ENCODE results near the gene RPL36AL. TPM values are rescaled to one million over a fixed set of nuclear protein-coding genes. Genes with fewer than 3 reads are reported as not detected.

The RPL36AL gene
- total and polyA plus RNA-seq, 2 of the 4 experiments (the other 2 are of a cell fraction): 129 to 313 TPM

- Histone ChIP-seq H3K36me3 (ENCODE audit: control insufficient read depth, insufficient read depth, low read length) (peaks cover 4% of the 10 kb centered on the region), H3K79me1 (ENCODE audit: low read depth in 1 of 2, low read length in 2 of 2) (peaks cover 22 to 26% of the 10 kb centered on the region in 2 experiments), H2BK20ac (ENCODE audit: low read depth, low read length) (no peak overlapping the region), H2BK15ac (ENCODE audit: low read depth, low read length) (no peak overlapping the region), H3K14ac (replicated peaks; ENCODE audit: low read depth, low read length) (no peak overlapping the region), H3K23ac (ENCODE audit: low read depth, low read length) (no peak overlapping the region), H2BK5ac (ENCODE audit: low read depth, low read length, poor library complexity, severe bottlenecking) (no peak overlapping the region), H3K27ac (ENCODE audit: insufficient read depth, low read length) (no peak overlapping the region), H3K18ac (ENCODE audit: low read depth, low read length) (no peak overlapping the region), H4K8ac (ENCODE audit: low read depth in 2 of 2, low read length in 2 of 2) (no peak overlapping the region), H2AK5ac (ENCODE audit: low read depth, low read length) (no peak overlapping the region), H3K9me1 (ENCODE audit: insufficient read depth, low read length) (peaks cover under 1% of the 10 kb centered on the region; the same call in 1 of the 2 replicates), H4K20me1 (ENCODE audit: insufficient read depth, low read length) (no peaks in the 10 kb centered on the region), H2AK9ac (replicated peaks; ENCODE audit: low read depth, low read length, poor library complexity) (no peak overlapping the region), H3K27me3 (ENCODE audit: control insufficient read depth, insufficient read depth, low read length) (no peaks in the 10 kb centered on the region), H3K4me3 (ENCODE audit: insufficient read depth, low read depth, low read length) (no peak overlapping the region), H3K4me1 (ENCODE audit: control insufficient read depth, insufficient read depth, low read length) (no peaks in the 10 kb centered on the region), H3K9ac (ENCODE audit: low read depth, low read length) (no peak overlapping the region), H3K4ac (ENCODE audit: low read depth, low read length) (no peak overlapping the region), H4K5ac (ENCODE audit: low read depth, low read length) (no peak overlapping the region), H2AFZ (replicated peaks; ENCODE audit: low read length, poor library complexity) (no peak overlapping the region), H3K4me2 (ENCODE audit: low read depth, low read length) (no peak overlapping the region), H3K56ac (ENCODE audit: extremely low read depth, insufficient read depth, low read length) (no peak overlapping the region), H4K91ac (ENCODE audit: insufficient read depth, low read depth, low read length) (no peak overlapping the region), H3K9me3 (ENCODE audit: control insufficient read depth, insufficient read depth, low read length) (no peaks in the 10 kb centered on the region), H2BK120ac (ENCODE audit: low read depth, low read length) (no peak overlapping the region)
- dilution Hi-C loops (cut with HindIII; ENCODE audit: low sequenced_read_pairs, unreplicated experiment): no loop called here
- intact Hi-C loops (cut with micrococcal nuclease): no loop called here
- WGBS, 2 experiments (ENCODE audit: extremely low coverage in 2 of 2, insufficient read length in 1 of 2): no CpG with 5 or more reads among the region's 6 CpGs
- ATAC-seq (ENCODE audit: low read depth): no peak
- ChIA-PET POLR2A (ENCODE audit: unreplicated experiment) (no interaction called here), CTCF (interaction anchor here (1.0 kb wide), 1 partner anchor 20 kb away, joined by 3 read pairs; no protein-coding TSS in a partner anchor)
- no peak for TF ChIP-seq SMC3 (IDR thresholded peaks at IDR 0.05; ENCODE audit: low read depth, low read length)
- no peak for TF ChIP-seq CEBPB (IDR thresholded peaks at IDR 0.05; ENCODE audit: low read depth, low read length)
- TF ChIP-seq CHD1 (IDR thresholded peaks at IDR 0.05; ENCODE audit: low read depth, low read length): no peak
- no peak for TF ChIP-seq RCOR1 (IDR thresholded peaks at IDR 0.05; ENCODE audit: insufficient replicate concordance, low read length)
- TF ChIP-seq BHLHE40 (IDR thresholded peaks at IDR 0.05; ENCODE audit: low read depth, low read length): no peak
- no peak for TF ChIP-seq USF2 (IDR thresholded peaks at IDR 0.05; ENCODE audit: low read depth, low read length)
- TF ChIP-seq NFE2L2 (IDR thresholded peaks at IDR 0.05; ENCODE audit: low read depth, low read length): no peak
- no peak for TF ChIP-seq POLR2A (IDR thresholded peaks at IDR 0.05; ENCODE audit: low read depth, low read length)
- TF ChIP-seq ELK1 (IDR thresholded peaks at IDR 0.05; ENCODE audit: borderline replicate concordance, low read depth, low read length): no peak
- TF ChIP-seq CTCF (conservative IDR thresholded peaks at IDR 0.05; ENCODE audit: low read depth, low read length): no peak
- no peak for TF ChIP-seq FOS (IDR thresholded peaks at IDR 0.05; ENCODE audit: low read depth, low read length)
- TF ChIP-seq MAZ (IDR thresholded peaks at IDR 0.05; ENCODE audit: borderline replicate concordance, low read depth, low read length): no peak
- no peak for TF ChIP-seq RFX5 (IDR thresholded peaks at IDR 0.05; ENCODE audit: low read depth, low read length)
- TF ChIP-seq MAFK (IDR thresholded peaks at IDR 0.05; ENCODE audit: low read depth, low read length): no peak
- TF ChIP-seq MXI1 (IDR thresholded peaks at IDR 0.05; ENCODE audit: borderline replicate concordance, low read depth, low read length): no peak
- no peak for TF ChIP-seq RAD21 (IDR thresholded peaks at IDR 0.05; ENCODE audit: low read length)
- DNase-seq: no peak
- TSS peak; percentile 28 for BruUV-seq (replicated peaks)
- in situ Hi-C loops (cut with MboI; ENCODE audit: low sequenced_read_pairs): no loop called here
Measured at GRCh38 chr14:49607583-49607982, 12.8 kb downstream of the RPL36AL start.
